Brain microvascular endothelial cell (primary cell): ENCODE results near the gene HNMT.

Source experiments
- DNase-seq: peaks from one replicate; pipeline ENCODE4 v3.0.0-alpha.2; 2020
- H3K27ac ChIP-seq: fragments of 250-450 bp; sonication (Bioruptor Pico); 2 replicates; pipeline ENCODE4 v1.5.1; 2020; ENCODE audit warnings: mild to moderate bottlenecking, moderate library complexity
- H3K27me3 ChIP-seq: fragments of 250-450 bp; sonication (Bioruptor Pico); replicated peaks from 2 replicates; pipeline ENCODE4 v1.5.1; 2020; ENCODE audit warnings: mild to moderate bottlenecking
- H3K36me3 ChIP-seq: fragments of 250-450 bp; sonication (Bioruptor Pico); replicated peaks from 2 replicates; pipeline ENCODE4 v1.5.1; 2020; ENCODE audit warnings: mild to moderate bottlenecking
- H3K4me3 ChIP-seq: 2 replicates; pipeline ENCODE4 v1.5.1; 2011; ENCODE audit warnings: low read depth, mild to moderate bottlenecking, control low read depth, low read length, moderate library complexity
- CTCF ChIP-seq: IDR thresholded peaks from 2 replicates; pipeline ENCODE4 v1.5.1; 2011; ENCODE audit warnings: low read depth, mild to moderate bottlenecking, moderate library complexity, low read length, control low read depth, inconsistent platforms; ENCODE audit errors: missing control alignments
- in situ Hi-C: cut with HindIII; loops from 2 replicates; pipeline ENCODE4 v1.10.0; 2017; ENCODE audit warnings: low sequenced_read_pairs, low pct_ligation_motif_present

HNMT gene

DNA sequence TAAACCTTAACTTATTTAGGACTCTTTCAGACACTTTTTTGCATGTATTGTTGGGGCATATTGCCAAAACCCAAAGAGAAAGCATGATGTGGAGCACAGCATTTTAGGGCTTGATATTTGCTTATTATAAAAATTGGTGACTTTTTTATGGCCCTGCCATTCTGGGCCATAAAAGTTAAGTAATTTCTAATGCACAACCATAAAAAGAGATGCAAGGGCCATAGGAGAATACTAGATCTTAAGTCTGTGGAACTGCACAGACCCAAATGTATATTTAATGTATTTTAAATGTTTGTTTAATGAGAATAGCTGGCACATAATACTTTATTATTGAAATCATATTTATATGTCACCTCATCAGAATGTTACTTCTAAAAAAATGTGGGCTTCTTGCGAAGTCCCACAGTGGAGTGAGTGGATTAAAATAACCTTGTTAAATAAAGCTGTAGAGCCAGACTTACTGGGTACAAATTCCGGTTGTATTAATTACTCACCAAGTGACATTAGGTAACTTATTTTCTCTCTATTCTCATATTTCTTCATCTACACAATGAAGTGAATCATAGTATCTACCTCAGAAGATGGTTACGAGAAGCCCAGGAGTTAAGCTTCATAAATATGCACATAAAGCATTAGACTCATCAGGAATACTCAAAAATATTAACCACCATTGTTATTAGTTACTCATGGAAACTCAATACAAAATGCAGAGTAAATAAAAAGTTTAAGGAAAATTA, 52.2 kb downstream of the HNMT start:
- no peak for DNase-seq
- Histone ChIP-seq H3K4me3 (no peak overlapping the region), H3K27ac (no peak overlapping the region), H3K27me3 (no peaks in the 10 kb centered on the region), H3K36me3 (no peaks in the 10 kb centered on the region)
- no peak for TF ChIP-seq CTCF
- in situ Hi-C loops: no loop called here

GRCh38 chr2:138017824-138018223, 53.6 kb downstream of the HNMT start:
- Histone ChIP-seq H3K27ac (no peak overlapping the region), H3K4me3 (no peak overlapping the region), H3K36me3 (no peaks in the 10 kb centered on the region), H3K27me3 (no peaks in the 10 kb centered on the region)
- DNase-seq: no peak
- in situ Hi-C loops: no loop called here
- no peak for TF ChIP-seq CTCF

- no peak overlapping the region for H3K4me3 ChIP-seq
- DNase-seq: no peak
- in situ Hi-C loops: no loop called here
- no peaks in the 10 kb centered on the region for H3K27me3 ChIP-seq
- no peaks in the 10 kb centered on the region for H3K36me3 ChIP-seq
- TF ChIP-seq CTCF: no peak
- H3K27ac ChIP-seq: no peak overlapping the region
These were observed 54.8 kb downstream of the HNMT start for GRCh38 chr2:138018866-138019688.

DNA sequence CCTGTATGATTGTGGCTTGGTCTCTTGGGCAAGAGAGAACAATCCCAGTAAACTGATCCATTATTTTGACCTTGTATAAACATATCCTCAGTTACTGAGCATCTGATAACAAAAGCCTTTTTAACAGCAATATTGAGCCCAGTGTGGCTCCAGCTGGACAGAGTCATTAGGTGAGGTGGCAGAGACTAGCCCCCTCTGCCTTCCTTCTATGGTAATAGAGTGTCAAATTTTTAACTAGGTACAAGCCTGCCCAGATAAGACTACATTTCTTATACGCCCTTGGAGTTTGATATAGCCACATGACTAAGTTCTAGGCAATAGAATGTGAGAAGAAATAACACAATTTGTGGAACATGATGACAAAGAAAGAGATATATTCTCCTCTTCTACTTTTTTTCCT, 56.2 kb downstream of the HNMT start:
- H3K27me3 ChIP-seq: no peaks in the 10 kb centered on the region
- no peak for DNase-seq
- in situ Hi-C loops: no loop called here
- no peak overlapping the region for H3K27ac ChIP-seq
- TF ChIP-seq CTCF: no peak
- no peaks in the 10 kb centered on the region for H3K36me3 ChIP-seq
- no peak overlapping the region for H3K4me3 ChIP-seq

DNA sequence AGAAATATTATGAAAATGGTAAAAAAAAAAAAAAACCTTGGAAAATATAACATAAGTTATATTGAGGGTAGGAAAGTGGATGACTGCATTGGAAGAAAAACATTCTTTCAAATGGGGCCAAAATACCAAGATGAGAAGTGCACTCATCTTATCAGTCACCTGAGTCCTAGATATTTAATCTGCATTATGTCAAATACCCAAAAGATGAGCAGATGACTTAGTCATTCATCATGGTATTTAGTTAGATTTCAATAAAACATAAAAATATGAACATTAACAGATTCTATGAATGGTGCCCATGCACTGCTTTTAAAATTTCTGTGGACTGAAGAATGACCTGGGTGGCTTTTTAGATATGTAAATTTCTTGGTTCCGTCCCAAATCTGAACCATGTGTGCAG, 56.9 kb downstream of the HNMT start:
- H3K27me3 ChIP-seq: no peaks in the 10 kb centered on the region
- H3K27ac ChIP-seq: no peak overlapping the region
- no peaks in the 10 kb centered on the region for H3K36me3 ChIP-seq
- H3K4me3 ChIP-seq: no peak overlapping the region
- in situ Hi-C loops: no loop called here
- no peak for TF ChIP-seq CTCF
- DNase-seq: no peak
